HUDEP-2 (cell line): ENCODE measurements around the gene HAUS3.
A peak's percentile ranks its signal among the peaks of the same experiment; 100 is the strongest.
"Not testable (repeated sequence)": the region's sequence is repeated elsewhere in the genome, so short reads cannot be mapped to it uniquely, and the experiment has no call there.

Experiments used
- DNase-seq, 76 experiments: peaks; one replicate each; lab custom pipeline; 2025; ENCODE audit not compliant: unreplicated experiment in 76 of 76; lab: John Stamatoyannopoulos, UW

The HAUS3 gene

DNA sequence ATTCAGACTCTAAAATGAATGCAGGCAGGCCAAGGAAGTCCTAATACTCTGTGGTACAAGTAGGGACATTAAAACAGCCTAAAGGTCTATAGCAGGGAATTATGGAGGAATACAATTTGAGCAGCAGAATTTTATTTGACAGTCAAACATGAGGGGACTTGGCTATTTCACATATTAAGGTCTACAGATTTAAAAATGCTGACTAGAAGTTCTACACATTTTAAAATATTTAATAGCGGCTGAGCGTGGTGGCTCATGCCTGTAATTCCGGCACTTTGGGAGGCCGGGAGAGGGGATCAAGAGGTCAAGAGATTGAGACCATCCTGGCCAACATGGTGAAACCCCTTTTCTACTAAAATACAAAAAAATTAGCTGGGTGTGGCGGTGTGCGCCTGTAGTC, 10.8 kb downstream of the HAUS3 start:
- DNase-seq: no peak

DNA sequence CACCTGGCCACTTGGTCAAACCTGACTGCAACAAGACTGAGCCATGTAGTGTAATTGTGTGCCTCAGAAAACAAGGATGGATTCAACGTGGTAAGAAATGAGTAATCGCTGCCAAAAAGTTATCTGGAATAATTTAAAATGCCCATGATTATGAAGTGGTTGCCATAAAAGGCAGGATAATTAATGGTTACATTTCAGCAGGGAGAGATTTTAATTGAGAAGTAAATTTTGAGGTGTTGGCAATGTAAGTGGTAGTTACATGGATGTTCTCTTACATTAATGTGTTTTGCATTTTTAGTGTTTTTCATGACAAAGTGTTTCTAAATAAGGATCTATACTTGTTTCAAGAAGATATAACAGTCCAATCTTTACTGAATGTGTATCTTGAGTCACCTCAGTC, 15.7 kb downstream of the HAUS3 start:
- no peak for DNase-seq

DNA sequence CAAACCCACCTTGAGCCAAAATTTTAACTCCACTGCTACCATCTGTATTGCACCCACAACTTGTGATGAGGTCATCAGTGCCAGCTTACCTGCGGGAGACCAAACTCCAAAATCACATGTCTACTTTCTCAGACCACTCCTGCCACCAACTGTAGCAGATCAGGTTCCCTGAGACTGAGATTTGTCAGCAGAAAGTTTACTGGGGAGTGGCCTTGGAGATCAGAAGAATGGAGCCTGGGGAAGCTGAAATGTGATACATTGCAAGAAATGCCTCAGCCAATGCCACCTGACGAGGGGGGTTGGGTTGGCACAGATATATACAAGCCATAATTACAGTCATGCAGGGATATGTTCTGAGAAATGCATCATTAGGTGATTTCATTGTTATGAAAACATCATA, 19.1 kb downstream of the HAUS3 start:
- DNase-seq: no peak

DNA sequence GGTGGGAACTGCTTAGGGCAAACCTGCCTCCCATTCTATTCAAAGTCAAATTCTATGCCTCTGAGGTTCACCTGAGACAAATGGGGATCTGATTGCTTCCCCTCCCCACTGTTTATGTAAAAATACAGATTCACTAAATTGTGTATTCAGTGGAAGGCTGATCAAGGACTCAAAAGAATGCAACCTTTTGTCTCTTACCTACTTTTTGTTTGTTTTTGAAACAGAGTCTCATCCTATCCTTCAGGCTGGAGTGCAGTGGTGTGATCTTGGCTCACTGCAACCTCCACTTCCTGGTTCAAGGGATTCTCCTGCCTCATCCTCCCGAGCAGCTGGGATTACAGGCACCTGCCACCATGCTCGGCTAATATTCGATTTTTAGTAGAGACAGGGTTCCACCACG, 20.5 kb downstream of the HAUS3 start:
- not testable (repeated sequence) for DNase-seq

DNA sequence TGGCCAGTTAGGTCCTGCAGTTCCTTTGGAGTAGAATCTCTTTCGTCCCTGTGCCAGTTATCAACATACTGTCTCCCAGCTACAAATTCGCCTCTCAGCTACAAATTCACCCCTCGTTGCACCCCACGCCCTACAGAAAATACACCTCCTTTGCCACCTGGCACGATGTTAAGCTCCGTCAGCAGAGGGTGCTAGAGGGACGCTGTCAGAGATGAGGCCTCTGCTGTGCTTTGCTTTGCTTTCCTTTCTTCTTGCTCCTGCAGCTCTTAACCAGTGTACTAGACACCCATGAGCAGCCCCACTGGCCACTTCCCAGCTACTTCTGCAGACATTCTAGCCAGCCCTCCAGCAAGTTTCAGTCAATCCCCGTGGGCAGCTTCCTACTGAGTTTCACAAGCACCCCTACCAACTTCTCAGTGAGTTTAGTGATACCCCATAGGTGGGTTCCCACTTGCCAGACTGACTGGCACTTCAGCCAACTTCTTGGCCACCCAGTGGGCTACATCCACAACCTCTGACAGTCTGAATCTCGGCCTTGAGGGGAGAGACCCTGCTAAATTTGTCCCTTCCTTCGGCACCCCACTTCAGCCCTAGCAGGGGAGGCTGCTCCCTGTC, 21.8 kb downstream of the HAUS3 start:
- DNase-seq: peak in 68 of 76 experiments; percentile 1 to 76 (median 47)

DNA sequence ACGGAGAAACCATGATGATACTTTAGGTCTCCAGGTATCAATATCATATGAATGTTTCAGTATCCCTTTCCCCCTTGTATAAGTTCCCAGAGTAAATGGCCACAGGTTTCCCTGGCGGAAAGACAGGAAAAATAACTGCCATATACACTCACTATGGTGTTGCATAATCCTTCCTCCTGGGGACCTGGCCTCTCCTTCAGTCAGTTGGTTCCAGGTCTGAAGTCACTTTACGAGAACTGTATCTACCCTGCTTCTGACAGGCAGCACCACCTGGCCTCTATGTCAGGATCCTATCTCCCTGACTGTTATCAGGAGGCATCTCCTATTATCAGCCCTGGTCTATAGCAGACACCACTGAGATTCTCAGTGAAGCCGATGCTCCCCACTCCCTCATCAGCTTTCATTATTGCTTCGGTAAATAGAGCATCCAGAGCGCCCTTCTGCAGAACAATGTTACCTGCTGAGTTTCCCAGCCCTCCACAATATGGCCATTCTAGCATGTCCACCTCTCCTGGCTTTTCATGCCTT, 22.6 kb downstream of the HAUS3 start:
- no peak for DNase-seq

DNA sequence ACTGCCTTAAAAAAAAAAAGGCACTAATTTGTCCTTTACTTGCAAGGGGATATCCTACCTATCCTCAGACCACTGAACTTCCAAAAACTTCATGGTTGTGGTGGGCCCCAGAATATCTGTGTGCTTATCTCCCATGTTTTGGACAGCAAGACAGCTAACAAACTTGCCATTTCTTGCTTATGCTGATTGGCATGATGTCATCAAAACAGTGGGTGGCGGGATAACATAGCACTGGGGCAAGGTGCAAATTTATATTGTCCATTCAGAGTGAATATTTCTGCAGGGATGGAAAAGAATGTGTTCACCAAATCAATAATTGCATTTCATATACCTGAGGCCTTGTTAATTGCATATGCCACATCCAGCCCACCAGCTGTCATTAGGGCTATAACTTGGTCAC, 23.5 kb downstream of the HAUS3 start:
- DNase-seq: no peak

DNA sequence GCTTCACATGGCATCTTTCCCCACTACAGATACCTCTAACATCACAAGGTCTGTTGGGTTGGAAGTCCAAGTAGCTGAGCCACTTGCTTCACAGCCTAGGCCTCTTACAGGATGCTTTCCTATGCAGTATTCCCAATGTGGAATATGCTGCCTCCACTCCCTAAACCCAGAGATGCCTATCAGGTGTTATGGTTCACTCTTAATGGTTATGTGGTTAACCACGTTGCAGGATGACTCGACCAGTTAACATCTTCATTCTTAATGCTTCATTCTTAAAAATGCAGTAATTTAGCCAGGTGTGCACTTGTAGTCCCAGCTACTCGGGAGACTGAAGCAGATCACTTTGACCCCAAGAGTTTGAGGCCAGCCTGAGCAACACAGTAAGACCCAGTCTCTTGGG, 24.2 kb downstream of the HAUS3 start:
- no peak for DNase-seq

DNA sequence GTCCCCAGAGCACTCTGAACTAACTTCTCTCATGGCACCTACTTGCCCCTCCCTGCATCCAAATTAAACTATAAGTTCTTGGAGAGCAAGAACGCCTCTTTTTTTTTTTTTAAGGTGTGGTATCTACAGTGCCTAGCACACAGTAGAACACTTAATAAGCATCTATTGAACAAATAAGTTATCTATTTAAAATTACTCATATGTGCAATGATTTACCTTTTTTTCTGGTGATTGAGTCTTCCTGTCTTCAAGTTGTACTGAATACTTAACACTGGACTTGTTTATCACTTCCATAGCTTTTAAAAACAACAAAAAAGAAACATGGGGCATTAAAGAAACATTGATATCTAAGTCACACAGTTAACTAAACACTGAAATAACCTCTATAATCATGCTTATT, 29.1 kb downstream of the HAUS3 start:
- no peak for DNase-seq

DNA sequence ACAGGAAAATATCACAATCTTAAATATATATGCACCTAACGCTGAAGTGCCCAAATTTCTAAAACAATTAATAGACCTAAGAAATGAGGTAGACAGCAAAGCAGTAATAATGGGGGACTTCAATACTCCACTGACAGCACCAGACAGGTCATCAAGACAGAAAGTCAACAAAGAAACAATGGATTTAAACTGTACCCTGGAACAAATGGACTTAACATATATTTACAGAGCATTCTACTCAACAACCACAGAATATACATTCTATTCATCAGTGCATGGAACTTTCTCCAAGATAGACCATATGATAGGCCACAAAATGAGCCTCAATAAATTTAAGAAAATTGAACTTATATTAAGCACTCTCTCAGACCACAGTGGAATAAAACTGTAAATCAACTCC, 39.1 kb downstream of the HAUS3 start:
- not testable (repeated sequence) for DNase-seq

DNA sequence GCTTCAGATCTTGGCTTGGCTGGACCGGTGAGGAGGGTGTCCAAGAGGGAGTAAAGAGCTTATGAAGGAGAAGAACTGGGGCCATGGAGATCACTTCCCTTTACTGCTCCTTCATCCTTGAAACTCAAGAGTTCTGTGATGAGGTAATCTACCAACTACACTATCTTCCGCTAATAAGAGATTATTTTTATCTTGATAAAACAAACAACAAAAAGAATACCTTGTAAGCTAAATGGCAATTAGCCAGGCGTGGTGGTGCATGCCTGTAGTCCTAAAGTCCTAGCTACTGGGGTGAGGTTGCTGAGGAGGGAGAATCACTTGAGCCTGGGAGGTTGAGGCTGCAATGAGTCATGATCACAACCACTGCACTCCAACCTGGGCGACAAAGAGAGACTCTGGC, 47.4 kb downstream of the HAUS3 start:
- DNase-seq: no peak

DNA sequence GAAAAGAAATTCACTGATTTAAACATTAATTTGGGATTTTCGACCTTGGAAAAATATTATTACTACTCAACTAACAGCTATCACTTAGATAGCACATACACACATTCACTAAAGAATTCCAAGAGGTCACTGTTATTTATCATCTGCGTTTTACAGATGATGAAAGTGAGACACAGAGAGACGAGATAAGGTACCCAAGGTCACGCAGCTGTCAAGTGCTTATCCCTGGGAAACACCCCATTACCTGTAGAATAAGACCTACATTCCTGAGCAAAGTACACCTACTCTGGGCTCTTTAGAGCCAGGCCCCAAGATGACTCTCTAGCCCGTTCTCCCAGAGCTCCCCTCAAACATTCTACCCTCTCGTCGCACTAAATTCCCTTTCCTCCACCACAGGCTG, 48.6 kb downstream of the HAUS3 start:
- no peak for DNase-seq

DNA sequence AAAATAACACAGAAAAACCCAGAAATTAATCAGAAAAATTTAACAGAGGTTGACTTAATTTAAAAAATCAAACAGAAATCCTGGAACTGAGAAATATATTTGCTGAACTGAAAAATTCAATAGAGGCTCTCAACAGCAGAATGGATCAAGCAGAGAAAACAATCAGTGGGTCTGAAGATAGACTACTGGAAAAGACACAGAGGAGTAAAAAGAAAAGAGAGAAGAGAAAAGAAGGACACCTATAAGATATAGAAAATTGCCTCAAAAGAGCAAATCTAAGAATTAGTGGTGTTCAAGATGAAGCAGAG, 55.1 kb downstream of the HAUS3 start:
- no peak for DNase-seq

DNA sequence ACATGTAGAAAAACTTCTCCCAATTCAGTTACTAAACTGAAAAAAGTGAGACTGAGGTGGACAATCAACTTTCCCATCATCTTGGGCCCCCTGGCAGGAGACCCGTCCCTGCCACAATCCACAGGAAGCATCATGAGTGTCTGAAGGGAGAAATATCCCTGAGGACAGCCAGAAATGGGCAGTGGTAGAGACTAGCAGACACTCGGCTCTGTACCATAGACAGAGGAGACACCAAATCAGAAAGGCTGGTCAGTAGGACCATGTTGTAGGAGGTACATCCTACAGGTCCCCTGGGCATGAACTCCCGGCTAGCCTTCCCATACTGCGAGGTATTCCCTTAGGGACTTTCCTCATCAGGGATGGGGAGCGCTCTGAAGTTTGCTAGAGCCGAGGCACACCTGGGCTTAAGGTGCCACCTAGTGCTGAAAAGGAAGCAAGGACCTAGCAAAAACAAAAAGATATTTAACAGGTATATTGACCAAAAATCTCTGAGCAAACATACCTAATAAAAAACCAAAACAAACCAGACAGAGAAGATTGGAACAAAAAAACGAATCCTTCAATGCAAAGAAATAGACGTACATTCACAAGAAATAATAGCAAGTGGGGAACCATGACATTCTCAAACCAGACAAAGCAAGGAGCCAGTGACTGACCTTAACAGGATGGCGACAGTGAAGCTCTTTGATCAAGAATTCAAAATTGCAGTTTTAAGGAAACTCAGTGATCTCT, 55.6 kb downstream of the HAUS3 start:
- peak in 2 of 76 experiments; percentile 3 to 9 for DNase-seq

DNA sequence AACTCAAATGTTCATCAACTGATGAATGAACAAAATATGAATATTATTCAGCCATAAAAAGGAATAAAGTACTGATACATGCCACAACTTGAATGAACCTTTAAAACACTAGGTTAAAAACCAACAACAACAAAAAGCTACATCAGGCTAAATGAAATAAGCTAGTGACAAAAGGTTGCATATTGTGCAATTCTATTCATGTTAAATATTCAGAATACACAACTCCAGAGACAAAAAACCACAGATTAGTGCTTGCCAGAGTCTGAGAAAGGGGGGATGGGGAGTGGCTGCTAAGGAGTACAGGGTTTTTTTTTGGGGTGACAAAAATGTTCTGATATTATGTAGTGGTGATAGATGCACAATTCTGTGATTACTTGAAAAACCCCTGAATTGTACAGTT, 58.5 kb downstream of the HAUS3 start:
- no peak for DNase-seq

DNA sequence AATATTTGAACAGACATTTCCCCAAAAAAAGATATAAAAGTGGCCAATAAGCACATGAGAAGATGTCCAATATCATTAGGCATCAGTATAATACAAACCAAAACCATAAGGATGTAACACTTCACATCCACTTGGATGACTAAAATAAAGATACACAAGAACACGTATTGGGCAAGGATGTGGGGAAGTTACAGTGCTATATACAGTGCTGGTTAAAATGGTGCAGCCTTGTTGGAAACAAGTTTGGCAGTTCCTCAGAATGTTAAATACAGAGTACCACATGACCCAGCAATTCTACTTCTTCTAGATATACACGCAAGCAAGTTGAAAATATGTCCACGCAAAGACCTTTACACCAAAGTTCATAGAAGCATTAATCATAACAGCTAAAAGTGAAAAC, 58.9 kb downstream of the HAUS3 start:
- DNase-seq: no peak

DNA sequence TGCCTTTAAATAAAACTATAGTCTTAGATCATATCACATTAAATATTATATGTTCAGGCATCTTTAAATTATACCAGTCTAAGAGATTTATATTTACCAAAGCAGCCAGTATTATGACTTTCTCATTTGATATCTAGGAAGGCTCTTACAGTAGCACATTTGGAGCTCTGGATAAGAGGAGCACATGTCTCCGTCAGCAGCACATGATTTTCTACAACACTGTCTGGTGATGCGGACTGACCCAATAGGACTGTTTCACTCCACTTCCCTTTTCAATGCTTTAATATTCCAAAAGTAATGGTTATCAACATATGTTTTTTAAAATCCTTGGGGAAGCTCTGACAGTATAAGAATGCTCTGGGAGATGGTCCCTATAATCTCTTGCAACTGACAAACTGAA, 61.5 kb downstream of the HAUS3 start:
- DNase-seq: no peak

DNA sequence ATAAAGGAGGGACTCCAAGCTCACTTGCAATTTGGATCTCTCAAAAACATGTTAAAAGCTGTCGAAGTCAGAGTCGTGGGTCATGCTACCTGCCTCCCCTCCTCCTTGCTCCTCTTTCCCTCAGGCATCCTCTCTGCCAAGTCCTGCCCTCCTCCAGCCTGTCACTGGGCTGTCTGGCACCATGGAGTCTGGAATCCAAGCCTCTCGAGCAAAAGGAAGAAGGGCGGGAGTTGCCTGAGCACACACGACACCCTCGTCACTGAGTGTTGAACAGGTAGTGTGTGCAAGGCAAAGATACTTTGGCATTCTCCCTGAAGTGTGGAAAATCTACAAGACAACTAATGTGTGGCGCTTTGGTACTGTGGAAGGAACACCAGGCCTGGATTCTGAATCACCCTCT, 62.2 kb downstream of the HAUS3 start:
- no peak for DNase-seq

DNA sequence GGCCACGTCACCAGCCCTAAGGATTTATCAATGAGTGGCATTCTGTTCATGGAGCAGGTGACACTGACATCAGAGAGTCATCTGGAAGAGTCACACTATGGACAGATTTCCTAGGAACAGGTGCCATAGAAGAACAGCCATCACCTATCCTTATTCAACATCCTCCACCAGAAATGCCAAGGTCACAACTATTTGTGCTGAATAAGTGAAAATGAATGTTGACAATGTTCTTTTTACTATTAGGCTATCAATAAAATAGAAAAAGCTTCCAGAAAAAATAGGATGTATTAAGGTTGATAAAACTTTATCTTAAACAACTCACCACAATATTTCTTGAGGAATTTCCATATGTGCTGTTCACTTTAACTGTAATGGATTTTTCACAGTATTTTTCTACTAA, 62.9 kb downstream of the HAUS3 start:
- no peak for DNase-seq
